OCI-LY3 (cell line): ENCODE data around the gene LETM1.

Source experiments
- H2AFZ ChIP-seq: fragments of 200-600, 300-600 bp; shearing (Covaris generic); 2 replicates; pipeline ENCODE4 v1.6.0; 2014; ENCODE audit warnings: antibody characterized with exemption, low read depth, low read length
- H3K27ac ChIP-seq: fragments of 200-600, 300-600 bp; sonication (generic); 2 replicates; pipeline ENCODE4 v1.5.1; 2014; ENCODE audit warnings: mild to moderate bottlenecking, low read length, moderate library complexity, mixed read lengths
- H3K27me3 ChIP-seq: fragments of 200-600, 300-600 bp; sonication (generic); 2 replicates; pipeline ENCODE4 v1.6.1; 2014; ENCODE audit warnings: low read depth, low read length, mixed read lengths
- H3K36me3 ChIP-seq: fragments of 200-600, 300-600 bp; sonication (generic); replicated peaks from 2 replicates; pipeline ENCODE3; 2014; ENCODE audit warnings: low read depth, low read length, mixed read lengths
- H3K4me1 ChIP-seq: fragments of 300-600, 200-600 bp; sonication (generic); 2 replicates; pipeline ENCODE4 v1.6.1; 2014; ENCODE audit warnings: low read length, mixed read lengths
- H3K4me2 ChIP-seq: fragments of 200-600, 300-600 bp; sonication (generic); 2 replicates; pipeline ENCODE4 v1.6.1; 2014; ENCODE audit warnings: low read length, mixed read lengths
- H3K4me3 ChIP-seq: fragments of 300-600, 200-600 bp; sonication (generic); 2 replicates; pipeline ENCODE4 v1.5.1; 2014; ENCODE audit warnings: antibody characterized with exemption, mild to moderate bottlenecking, low read length, moderate library complexity
- H3K79me2 ChIP-seq: fragments of 300-600, 200-600 bp; shearing (Covaris generic); 2 replicates; pipeline ENCODE4 v1.6.1; 2014; ENCODE audit warnings: mild to moderate bottlenecking, low read length, mixed read lengths
- H3K9ac ChIP-seq: fragments of 300-600, 200-600 bp; shearing (Covaris generic); 2 replicates; pipeline ENCODE4 v1.6.0; 2014; ENCODE audit warnings: mild to moderate bottlenecking, low read length, moderate library complexity
- H3K9me3 ChIP-seq: fragments of 200-600, 300-600 bp; shearing (Covaris generic); 2 replicates; pipeline ENCODE4 v1.6.1; 2014; ENCODE audit warnings: low read length, mixed read lengths; ENCODE audit not compliant: insufficient read depth
- H4K20me1 ChIP-seq: fragments of 200-600, 300-600 bp; sonication (generic); 2 replicates; pipeline ENCODE4 v1.6.1; 2016; ENCODE audit warnings: low read length, mixed read lengths; ENCODE audit not compliant: insufficient read depth
- CTCF ChIP-seq: fragments of 200-600, 300-600 bp; sonication (generic); IDR thresholded peaks from 2 replicates; pipeline ENCODE4 v1.5.1; 2014; ENCODE audit warnings: antibody characterized with exemption, low read length, low read depth
- EZH2phosphoT487 ChIP-seq: fragments of 200-600 bp; shearing (Covaris generic); IDR thresholded peaks from 2 replicates; pipeline ENCODE4 v1.6.1; 2018; ENCODE audit warnings: antibody characterized with exemption, mixed run types, low read depth

The LETM1 gene

DNA sequence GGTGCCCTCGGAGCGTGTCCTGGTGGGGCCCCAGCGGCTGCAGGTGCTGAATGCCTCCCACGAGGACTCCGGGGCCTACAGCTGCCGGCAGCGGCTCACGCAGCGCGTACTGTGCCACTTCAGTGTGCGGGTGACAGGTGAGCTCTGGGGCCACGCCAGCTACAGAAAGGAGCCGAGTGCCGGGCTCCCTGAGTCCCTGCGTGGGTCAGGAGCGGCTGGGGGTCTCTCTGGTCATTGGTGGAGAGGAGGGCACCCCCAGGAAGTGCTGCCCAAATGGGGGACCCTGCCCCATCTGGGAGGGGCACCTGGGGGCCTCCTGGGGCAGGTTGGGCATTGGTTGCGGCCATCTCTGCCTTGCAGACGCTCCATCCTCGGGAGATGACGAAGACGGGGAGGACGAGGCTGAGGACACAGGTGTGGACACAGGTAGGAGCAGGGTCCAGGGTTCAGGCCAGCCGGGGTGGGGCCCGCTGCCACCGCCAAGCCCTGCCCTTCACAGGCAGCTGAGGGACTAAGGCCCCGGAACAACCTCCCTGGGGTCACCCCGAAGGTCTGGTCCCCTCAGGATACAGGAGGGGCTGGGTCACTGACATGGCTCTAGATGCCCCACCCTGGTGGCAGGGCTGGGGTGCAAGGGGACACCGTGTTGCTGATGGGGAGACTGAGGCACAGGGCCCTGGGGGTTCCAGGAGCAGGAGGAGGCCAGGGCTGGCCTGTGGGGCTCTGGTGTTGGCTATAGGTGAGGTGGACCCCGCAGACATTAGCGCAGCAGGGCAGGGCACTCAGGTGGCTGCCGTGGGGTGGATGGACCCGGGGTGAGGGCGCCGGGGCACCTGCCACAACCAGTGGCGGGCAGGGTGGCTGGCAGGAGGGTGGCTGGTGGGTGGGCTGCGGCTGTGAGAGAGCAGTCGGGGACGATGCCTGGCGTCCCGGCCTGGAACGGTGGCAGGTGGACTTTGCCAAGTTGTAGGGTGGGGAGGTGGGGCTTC lies 56.3 kb downstream of the LETM1 start:
- no peak for TF ChIP-seq EZH2phosphoT487
- no peak for TF ChIP-seq CTCF
- Histone ChIP-seq H2AFZ (no peak overlapping the region), H4K20me1 (no peaks in the 10 kb centered on the region), H3K4me1 (no peaks in the 10 kb centered on the region), H3K27ac (no peak overlapping the region), H3K9ac (no peak overlapping the region), H3K9me3 (no peaks in the 10 kb centered on the region), H3K36me3 (no peaks in the 10 kb centered on the region), H3K79me2 (no peaks in the 10 kb centered on the region), H3K4me3 (no peak overlapping the region), H3K4me2 (no peak overlapping the region), H3K27me3 (no peaks in the 10 kb centered on the region)

- no peaks in the 10 kb centered on the region for H4K20me1 ChIP-seq
- no peaks in the 10 kb centered on the region for H3K9me3 ChIP-seq
- TF ChIP-seq CTCF (no peak), EZH2phosphoT487 (no peak)
- H3K36me3 ChIP-seq: no peaks in the 10 kb centered on the region
- H2AFZ ChIP-seq: no peak overlapping the region
- no peaks in the 10 kb centered on the region for H3K4me1 ChIP-seq
- no peaks in the 10 kb centered on the region for H3K27me3 ChIP-seq
- no peak overlapping the region for H3K27ac ChIP-seq
- no peak overlapping the region for H3K9ac ChIP-seq
- no peak overlapping the region for H3K4me2 ChIP-seq
- H3K4me3 ChIP-seq: no peak overlapping the region
- H3K79me2 ChIP-seq: no peaks in the 10 kb centered on the region
Observed at GRCh38 chr4:1798580-1799386, 57.2 kb downstream of the LETM1 start.

DNA sequence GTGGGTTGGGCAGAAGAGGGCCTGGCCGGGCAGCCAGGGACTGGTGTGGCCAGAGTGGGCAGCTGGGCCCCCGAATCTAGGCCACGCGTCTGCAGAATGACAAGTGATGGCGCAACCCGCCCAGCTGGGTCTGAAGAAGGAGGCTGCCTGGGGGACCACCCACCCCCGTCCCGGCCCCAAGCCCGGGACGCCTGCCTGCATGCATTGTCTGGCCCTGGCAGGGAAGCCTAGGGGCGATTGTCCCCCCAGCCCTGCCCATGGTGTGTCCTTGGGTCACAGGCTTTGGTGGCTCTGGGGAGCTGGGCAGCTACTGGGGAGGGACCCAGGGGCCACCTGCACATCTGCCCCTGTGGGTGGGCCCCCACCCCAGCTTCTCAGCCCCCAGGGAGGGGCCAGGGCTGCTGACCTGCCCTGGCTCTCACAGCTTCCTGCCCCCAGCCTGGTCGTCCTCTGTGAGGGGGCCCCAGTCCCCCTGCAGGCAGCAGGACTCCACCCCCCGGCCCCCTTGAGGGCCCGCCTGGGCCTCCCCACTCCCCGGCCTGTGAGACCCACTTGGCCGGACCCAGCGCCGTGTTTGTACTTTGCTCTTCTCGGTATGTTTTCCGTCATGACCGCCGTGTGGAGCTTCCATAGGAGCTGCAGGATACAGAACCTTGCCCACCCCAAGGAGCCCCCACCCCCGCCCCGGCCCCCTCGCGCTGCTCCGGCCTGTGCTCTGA lies 57.9 kb downstream of the LETM1 start:
- TF ChIP-seq CTCF (no peak), EZH2phosphoT487 (no peak)
- H3K36me3 ChIP-seq: no peaks in the 10 kb centered on the region
- no peaks in the 10 kb centered on the region for H4K20me1 ChIP-seq
- H3K27me3 ChIP-seq: no peaks in the 10 kb centered on the region
- no peak overlapping the region for H2AFZ ChIP-seq
- no peak overlapping the region for H3K9ac ChIP-seq
- no peak overlapping the region for H3K4me3 ChIP-seq
- no peaks in the 10 kb centered on the region for H3K4me1 ChIP-seq
- H3K27ac ChIP-seq: no peak overlapping the region
- no peaks in the 10 kb centered on the region for H3K79me2 ChIP-seq
- H3K9me3 ChIP-seq: no peaks in the 10 kb centered on the region
- H3K4me2 ChIP-seq: no peak overlapping the region
